Lower leg skin (tissue), 4 donors: ENCODE measurements around the gene ACSL3. TPM values are rescaled to one million over a fixed set of nuclear protein-coding genes. Genes with fewer than 3 reads are reported as not detected.

Experiments
- DNase-seq, 2 donors: peaks; one replicate each; pipeline ENCODE4 v3.0.0-alpha.2; 2019; ENCODE audit warnings: low spot score in 2 of 2
- H3K4me3 ChIP-seq: fragments of 200-600 bp; sonication (generic); 2 replicates; pipeline ENCODE4 v1.5.1; 2017; ENCODE audit warnings: mild to moderate bottlenecking, low read depth; ENCODE audit not compliant: poor library complexity, severe bottlenecking
- POLR2A ChIP-seq, 2 donors: fragments of 450-650 bp; IDR thresholded peaks; one replicate each; pipeline ENCODE4 v1.6.1; 2016 to 2017; ENCODE audit warnings: antibody characterized with exemption in 2 of 2, mild to moderate bottlenecking in 1 of 2, moderate library complexity in 1 of 2
- WGBS, 2 donors: methylation state at CpG; one replicate each; pipeline ENCODE4 v1.1.5; 2018; 5-methylcytosine and 5-hydroxymethylcytosine counted together
- intact Hi-C: fragments of 100-400 bp; cut with DNase I; formaldehyde crosslinking; loops from one replicate; pipeline ENCODE4 v1.15.0; 2023; ENCODE audit warnings: low total_unique reads
- total RNA-seq, 4 donors: library from RNA; depleted of rRNA; stranded (reverse); fragments of >200 nt; gene quantifications; one replicate each; pipeline ENCODE4 v1.1.0, GENCODE V29; 2016
- TF ChIP-seq, protein P1 (sequence below), 3 donors: fragments of 450-650 bp; IDR thresholded peaks; one replicate each; pipeline ENCODE4 v1.5.1; 2016; ENCODE audit warnings: antibody characterized with exemption in 3 of 3, mild to moderate bottlenecking in 3 of 3, moderate library complexity in 2 of 3

The ACSL3 gene
- total RNA-seq, 4 donors from 2014 or later: 32.6 to 132 (median 69.6) TPM

DNA sequence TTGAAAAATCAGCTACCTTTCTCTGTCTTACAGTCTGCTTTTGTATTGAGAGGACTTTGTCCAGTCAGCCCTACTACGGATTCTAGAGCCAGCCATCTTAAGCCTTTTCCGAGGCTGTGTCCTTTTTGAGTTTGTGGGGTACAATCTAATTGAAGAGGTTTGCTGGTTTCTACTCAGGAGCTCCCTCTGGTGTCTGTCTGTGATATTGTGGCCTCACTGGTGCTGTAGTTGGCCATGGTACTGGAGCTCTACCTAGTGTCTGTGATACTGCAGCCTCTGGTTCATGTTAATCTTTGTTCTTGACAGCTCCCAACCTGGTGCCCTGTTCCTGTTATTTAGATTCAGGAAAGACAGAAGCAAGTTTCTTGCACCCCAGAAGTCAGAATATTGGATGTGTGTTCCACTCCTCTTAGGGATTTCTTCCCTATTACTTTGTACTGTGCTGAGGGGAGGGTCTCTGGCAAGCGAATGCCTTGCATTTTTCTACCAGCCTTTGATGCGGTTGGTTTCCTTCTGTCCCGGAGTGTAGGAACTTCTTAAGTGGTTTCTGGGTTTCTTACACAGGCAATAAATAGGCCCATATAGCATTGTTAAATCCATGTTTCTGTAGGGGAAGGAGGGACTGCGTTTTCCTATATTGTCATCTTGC is 78.5 kb downstream of the ACSL3 start:
- intact Hi-C loops: no loop called here
- H3K4me3 ChIP-seq: no peak overlapping the region
- DNase-seq: no peak
- WGBS, 2 donors: 86% methylated on average over 6 of the region's 6 CpGs
- TF ChIP-seq POLR2A (IDR thresholded peaks at IDR 0.05): no peak
- TF ChIP-seq, protein P1, sequence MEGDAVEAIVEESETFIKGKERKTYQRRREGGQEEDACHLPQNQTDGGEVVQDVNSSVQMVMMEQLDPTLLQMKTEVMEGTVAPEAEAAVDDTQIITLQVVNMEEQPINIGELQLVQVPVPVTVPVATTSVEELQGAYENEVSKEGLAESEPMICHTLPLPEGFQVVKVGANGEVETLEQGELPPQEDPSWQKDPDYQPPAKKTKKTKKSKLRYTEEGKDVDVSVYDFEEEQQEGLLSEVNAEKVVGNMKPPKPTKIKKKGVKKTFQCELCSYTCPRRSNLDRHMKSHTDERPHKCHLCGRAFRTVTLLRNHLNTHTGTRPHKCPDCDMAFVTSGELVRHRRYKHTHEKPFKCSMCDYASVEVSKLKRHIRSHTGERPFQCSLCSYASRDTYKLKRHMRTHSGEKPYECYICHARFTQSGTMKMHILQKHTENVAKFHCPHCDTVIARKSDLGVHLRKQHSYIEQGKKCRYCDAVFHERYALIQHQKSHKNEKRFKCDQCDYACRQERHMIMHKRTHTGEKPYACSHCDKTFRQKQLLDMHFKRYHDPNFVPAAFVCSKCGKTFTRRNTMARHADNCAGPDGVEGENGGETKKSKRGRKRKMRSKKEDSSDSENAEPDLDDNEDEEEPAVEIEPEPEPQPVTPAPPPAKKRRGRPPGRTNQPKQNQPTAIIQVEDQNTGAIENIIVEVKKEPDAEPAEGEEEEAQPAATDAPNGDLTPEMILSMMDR (IDR thresholded peaks at IDR 0.05): no peak

GRCh38 chr2:222939979-222940378 is 79.1 kb downstream of the ACSL3 start:
- 93 to 100% methylated on average over 2 of the region's 2 CpGs for WGBS, 2 donors
- DNase-seq: no peak
- intact Hi-C loops: no loop called here
- no peak for TF ChIP-seq POLR2A (IDR thresholded peaks at IDR 0.05)
- TF ChIP-seq, protein P1 (IDR thresholded peaks at IDR 0.05): no peak
- no peak overlapping the region for H3K4me3 ChIP-seq

- intact Hi-C loops: no loop called here
- 88 to 90% methylated on average over 7 of the region's 7 CpGs for WGBS, 2 donors
Measured at GRCh38 chr2:222941510-222942032, 80.7 kb downstream of the ACSL3 start.

GRCh38 chr2:222942561-222942960 is 81.7 kb downstream of the ACSL3 start:
- intact Hi-C loops: no loop called here
- TF ChIP-seq, protein P1 (IDR thresholded peaks at IDR 0.05): no peak
- no peak for TF ChIP-seq POLR2A (IDR thresholded peaks at IDR 0.05)
- 93 to 94% methylated on average over 3 of the region's 3 CpGs for WGBS, 2 donors

More at GRCh38 chr2:222941510-222942032, 80.7 kb downstream of the ACSL3 start:
- H3K4me3 ChIP-seq: no peak overlapping the region
- TF ChIP-seq, protein P1 (IDR thresholded peaks at IDR 0.05): no peak
- no peak for TF ChIP-seq POLR2A (IDR thresholded peaks at IDR 0.05)
- DNase-seq: no peak

DNA sequence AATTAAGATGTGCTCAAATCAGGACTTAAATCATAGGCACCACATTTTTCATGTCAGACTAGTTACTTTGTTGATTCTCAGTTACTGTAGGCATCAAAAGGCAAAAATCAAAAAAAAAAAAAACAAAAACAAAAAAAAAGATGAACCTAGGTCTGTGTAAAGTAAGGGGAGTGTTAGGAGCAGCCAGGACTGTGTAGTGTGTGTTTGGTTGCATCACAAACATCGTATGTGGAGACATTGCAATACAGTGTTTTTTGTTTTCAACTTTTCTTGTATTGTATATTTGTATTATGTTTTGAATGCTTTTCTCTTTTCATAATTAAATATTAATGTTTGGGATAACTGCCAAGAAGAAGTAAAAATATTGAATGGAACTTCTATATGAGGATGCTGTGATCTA is 82.1 kb downstream of the ACSL3 start:
- 88 to 89% methylated on average over 1 of the region's 1 CpG for WGBS, 2 donors
- TF ChIP-seq POLR2A (IDR thresholded peaks at IDR 0.05): no peak
- TF ChIP-seq, protein P1 (IDR thresholded peaks at IDR 0.05): no peak
- intact Hi-C loops: no loop called here
- H3K4me3 ChIP-seq: no peak overlapping the region
- DNase-seq: no peak

More at GRCh38 chr2:222942561-222942960, 81.7 kb downstream of the ACSL3 start:
- DNase-seq: no peak
- no peak overlapping the region for H3K4me3 ChIP-seq
